Measurements from ENCODE around the gene ST3GAL3.

DNA sequence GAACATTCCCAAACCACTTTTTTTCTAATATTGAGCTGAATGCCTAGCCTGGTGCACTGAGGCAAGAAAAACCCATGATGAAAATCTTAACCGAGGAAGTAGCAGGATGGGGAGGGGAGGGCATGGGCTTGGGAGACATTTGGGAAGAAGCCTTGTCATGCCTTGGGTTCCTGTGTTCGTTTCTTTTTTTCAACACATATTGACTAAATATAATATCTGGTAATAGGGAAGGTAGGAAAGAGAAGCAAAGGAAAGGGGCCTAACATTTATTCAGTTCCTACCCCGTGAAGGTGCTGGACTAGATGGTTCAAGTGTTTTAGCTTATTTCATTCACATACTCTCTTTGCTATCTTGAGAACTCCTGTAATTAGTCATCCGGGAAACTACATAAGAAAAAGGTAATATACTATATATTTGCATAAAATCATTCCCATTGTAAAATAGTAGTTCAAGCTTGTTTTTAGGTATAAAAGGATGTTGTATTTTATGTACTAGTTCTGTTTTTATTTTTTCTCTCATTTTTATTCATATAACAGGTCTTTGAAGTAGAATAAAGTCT, 62.1 kb downstream of the ST3GAL3 start:
- TF ChIP-seq, protein P1, sequence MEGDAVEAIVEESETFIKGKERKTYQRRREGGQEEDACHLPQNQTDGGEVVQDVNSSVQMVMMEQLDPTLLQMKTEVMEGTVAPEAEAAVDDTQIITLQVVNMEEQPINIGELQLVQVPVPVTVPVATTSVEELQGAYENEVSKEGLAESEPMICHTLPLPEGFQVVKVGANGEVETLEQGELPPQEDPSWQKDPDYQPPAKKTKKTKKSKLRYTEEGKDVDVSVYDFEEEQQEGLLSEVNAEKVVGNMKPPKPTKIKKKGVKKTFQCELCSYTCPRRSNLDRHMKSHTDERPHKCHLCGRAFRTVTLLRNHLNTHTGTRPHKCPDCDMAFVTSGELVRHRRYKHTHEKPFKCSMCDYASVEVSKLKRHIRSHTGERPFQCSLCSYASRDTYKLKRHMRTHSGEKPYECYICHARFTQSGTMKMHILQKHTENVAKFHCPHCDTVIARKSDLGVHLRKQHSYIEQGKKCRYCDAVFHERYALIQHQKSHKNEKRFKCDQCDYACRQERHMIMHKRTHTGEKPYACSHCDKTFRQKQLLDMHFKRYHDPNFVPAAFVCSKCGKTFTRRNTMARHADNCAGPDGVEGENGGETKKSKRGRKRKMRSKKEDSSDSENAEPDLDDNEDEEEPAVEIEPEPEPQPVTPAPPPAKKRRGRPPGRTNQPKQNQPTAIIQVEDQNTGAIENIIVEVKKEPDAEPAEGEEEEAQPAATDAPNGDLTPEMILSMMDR (IDR thresholded peaks at IDR 0.05): no peak
- TF ChIP-seq, protein P2, sequence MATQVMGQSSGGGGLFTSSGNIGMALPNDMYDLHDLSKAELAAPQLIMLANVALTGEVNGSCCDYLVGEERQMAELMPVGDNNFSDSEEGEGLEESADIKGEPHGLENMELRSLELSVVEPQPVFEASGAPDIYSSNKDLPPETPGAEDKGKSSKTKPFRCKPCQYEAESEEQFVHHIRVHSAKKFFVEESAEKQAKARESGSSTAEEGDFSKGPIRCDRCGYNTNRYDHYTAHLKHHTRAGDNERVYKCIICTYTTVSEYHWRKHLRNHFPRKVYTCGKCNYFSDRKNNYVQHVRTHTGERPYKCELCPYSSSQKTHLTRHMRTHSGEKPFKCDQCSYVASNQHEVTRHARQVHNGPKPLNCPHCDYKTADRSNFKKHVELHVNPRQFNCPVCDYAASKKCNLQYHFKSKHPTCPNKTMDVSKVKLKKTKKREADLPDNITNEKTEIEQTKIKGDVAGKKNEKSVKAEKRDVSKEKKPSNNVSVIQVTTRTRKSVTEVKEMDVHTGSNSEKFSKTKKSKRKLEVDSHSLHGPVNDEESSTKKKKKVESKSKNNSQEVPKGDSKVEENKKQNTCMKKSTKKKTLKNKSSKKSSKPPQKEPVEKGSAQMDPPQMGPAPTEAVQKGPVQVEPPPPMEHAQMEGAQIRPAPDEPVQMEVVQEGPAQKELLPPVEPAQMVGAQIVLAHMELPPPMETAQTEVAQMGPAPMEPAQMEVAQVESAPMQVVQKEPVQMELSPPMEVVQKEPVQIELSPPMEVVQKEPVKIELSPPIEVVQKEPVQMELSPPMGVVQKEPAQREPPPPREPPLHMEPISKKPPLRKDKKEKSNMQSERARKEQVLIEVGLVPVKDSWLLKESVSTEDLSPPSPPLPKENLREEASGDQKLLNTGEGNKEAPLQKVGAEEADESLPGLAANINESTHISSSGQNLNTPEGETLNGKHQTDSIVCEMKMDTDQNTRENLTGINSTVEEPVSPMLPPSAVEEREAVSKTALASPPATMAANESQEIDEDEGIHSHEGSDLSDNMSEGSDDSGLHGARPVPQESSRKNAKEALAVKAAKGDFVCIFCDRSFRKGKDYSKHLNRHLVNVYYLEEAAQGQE (IDR thresholded peaks at IDR 0.05; ENCODE audit: insufficient read depth in 1 of 2, low read depth in 2 of 2, low read length in 1 of 2): no peak
